Measurements from ENCODE around the gene NAGLU.

Gene NAGLU

GRCh38 chr17:42591411-42591810 is 55.4 kb downstream of the NAGLU start:
- TF ChIP-seq CTCF (conservative IDR thresholded peaks at IDR 0.05) = no peak
- no peak overlapping the region for H3K27ac ChIP-seq

All from VCaP (cell line).